Kidney (tissue), 14 donors: ENCODE results near the gene TCF4. TPM values are rescaled to one million over a fixed set of nuclear protein-coding genes. Genes with fewer than 3 reads are reported as not detected.

Experiments
- DNase-seq, 5 donors: peaks; one replicate each; pipeline ENCODE4 v3.0.0-alpha.2; 2013 to 2020
- FAIRE-seq: peaks from 2 replicates; lab custom pipeline; 2012; peaks lifted over from hg19 to GRCh38; lab: Jason Lieb, UNC
- H3K27ac ChIP-seq, 2 donors: one replicate each; pipeline ENCODE4 v1.7.0; 2013; ENCODE audit warnings: low read depth in 2 of 2, low read length in 2 of 2, inconsistent platforms in 1 of 2
- H3K27me3 ChIP-seq: one replicate; pipeline ENCODE4 v1.7.1; 2013; ENCODE audit warnings: low read length, inconsistent platforms; ENCODE audit not compliant: control insufficient read depth, insufficient read depth
- H3K36me3 ChIP-seq, 3 donors: one replicate each; pipeline versions ENCODE4 v1.7.0 to v1.7.1; 2013; ENCODE audit warnings: low read length in 3 of 3, control low read depth in 1 of 3, inconsistent platforms in 1 of 3; ENCODE audit not compliant: insufficient read depth in 3 of 3, control insufficient read depth in 2 of 3
- H3K4me1 ChIP-seq, 3 donors: one replicate each; pipeline versions ENCODE4 v1.7.0 to v1.7.1; 2013; ENCODE audit warnings: low read length in 3 of 3, inconsistent platforms in 1 of 3, low read depth in 1 of 3; ENCODE audit not compliant: control insufficient read depth in 2 of 3, insufficient read depth in 2 of 3
- H3K4me3 ChIP-seq, 3 donors: one replicate each; pipeline versions ENCODE4 v1.7.0 to v1.8.1; 2013; ENCODE audit warnings: low read length in 3 of 3, control low read depth in 1 of 3, inconsistent platforms in 1 of 3
- H3K9ac ChIP-seq, 3 donors: one replicate each; pipeline versions ENCODE4 v1.7.0 to v1.7.1; 2013; ENCODE audit warnings: low read length in 3 of 3, control low read depth in 1 of 3, inconsistent platforms in 1 of 3
- H3K9me3 ChIP-seq, 3 donors: one replicate each; pipeline versions ENCODE4 v1.7.0 to v1.7.1; 2013; ENCODE audit warnings: low read length in 3 of 3, control low read depth in 1 of 3, inconsistent platforms in 1 of 3; ENCODE audit not compliant: control insufficient read depth in 2 of 3, insufficient read depth in 1 of 3
- intact Hi-C: fragments of 100-400 bp; cut with DNase I; formaldehyde crosslinking; loops from one replicate; pipeline ENCODE4 v1.11.1; 2022
- polyA plus RNA-seq: library from polyadenylated mRNA; stranded (reverse); fragments of 350-450 nt; fragmentation: Illumina TruSeq; extraction: RNeasy Lipid Tissue Mini Kit (QIAGEN cat#74804); gene quantifications from one replicate; pipeline ENCODE4 v1.2.3, GENCODE V29; 2014; ENCODE audit warnings: low read depth, low replicate concordance; ENCODE audit not compliant: insufficient read depth
- total RNA-seq: library from RNA; stranded (reverse); fragmentation: NEBNext Ultra II Directional; extraction: Animal tissue kit (Norgen Biotek cat#: 25700); gene quantifications from one replicate; pipeline ENCODE4 v1.2.1, GENCODE V29; 2021
- TF ChIP-seq, protein P1 (sequence below): IDR thresholded peaks from 3 replicates; pipeline ENCODE4 v1.5.1; 2012; ENCODE audit warnings: mild to moderate bottlenecking, moderate library complexity, borderline replicate concordance; ENCODE audit not compliant: insufficient read depth; ENCODE audit errors: extremely low read depth
- donor health status: control.
- donor health status: control.
- donor health status: control.
- donor health status: control.
- donor health status: control.
- donor health status: DM: yes; HTN: yes; CAD: no.
- donor health status: Normal renal cell carcinoma (clear cell type).

Gene TCF4
- total and polyA plus RNA-seq, 2 donors from 2014 or later, result 4.4 to 60.3 TPM

DNA sequence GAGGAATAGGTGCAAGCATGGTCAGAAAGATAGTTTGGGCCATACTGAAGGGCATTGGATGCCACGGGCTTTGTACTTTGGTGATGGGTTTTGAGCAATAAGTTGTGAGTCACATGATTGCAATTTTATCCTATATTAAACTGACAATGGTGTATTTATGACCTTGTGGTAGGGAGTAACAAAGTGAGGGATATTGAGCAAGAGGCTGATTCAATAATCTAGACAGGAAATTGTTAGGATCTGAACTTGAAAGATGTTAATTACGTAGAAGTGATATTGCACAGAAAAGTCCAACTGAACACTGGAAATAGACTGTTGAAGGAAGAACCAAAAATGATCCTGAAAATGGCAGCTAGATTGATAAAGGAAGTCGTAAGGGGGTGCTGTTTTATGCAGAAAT, 46.6 kb upstream of the TCF4 start:
- no peaks in the 10 kb centered on the region for H3K27me3 ChIP-seq
- H3K4me1 ChIP-seq, result no peaks in the 10 kb centered on the region
- FAIRE-seq (no peak), DNase-seq (no peak)
- intact Hi-C loops, result no loop called here
- H3K36me3 ChIP-seq, result no peaks in the 10 kb centered on the region
- TF ChIP-seq, protein P1, sequence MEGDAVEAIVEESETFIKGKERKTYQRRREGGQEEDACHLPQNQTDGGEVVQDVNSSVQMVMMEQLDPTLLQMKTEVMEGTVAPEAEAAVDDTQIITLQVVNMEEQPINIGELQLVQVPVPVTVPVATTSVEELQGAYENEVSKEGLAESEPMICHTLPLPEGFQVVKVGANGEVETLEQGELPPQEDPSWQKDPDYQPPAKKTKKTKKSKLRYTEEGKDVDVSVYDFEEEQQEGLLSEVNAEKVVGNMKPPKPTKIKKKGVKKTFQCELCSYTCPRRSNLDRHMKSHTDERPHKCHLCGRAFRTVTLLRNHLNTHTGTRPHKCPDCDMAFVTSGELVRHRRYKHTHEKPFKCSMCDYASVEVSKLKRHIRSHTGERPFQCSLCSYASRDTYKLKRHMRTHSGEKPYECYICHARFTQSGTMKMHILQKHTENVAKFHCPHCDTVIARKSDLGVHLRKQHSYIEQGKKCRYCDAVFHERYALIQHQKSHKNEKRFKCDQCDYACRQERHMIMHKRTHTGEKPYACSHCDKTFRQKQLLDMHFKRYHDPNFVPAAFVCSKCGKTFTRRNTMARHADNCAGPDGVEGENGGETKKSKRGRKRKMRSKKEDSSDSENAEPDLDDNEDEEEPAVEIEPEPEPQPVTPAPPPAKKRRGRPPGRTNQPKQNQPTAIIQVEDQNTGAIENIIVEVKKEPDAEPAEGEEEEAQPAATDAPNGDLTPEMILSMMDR, result no peak
- no peak overlapping the region for H3K4me3 ChIP-seq
- no peaks in the 10 kb centered on the region for H3K9me3 ChIP-seq
- no peak overlapping the region for H3K27ac ChIP-seq
- H3K9ac ChIP-seq, result no peak overlapping the region

DNA sequence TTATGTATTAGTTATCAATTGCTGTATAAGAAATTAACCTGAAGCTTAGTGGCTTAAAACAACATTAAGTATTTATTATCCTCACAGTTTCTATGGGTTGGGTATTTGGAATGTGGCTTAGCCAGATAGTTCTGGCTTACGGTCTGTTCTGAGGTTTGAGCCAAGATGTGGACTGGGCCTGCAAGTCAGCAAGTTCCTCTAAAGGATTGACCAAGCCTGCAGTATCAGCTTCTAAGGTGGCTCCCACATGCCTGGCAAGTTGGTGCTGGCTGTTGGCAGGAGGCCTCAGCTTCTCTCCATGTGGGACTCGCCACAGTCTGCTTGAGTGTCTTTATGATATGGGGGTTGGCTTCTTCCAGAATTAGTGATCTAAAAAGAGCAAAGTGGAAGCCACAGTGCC, 45.0 kb upstream of the TCF4 start:
- Histone ChIP-seq H3K27ac (no peak overlapping the region), H3K9me3 (no peaks in the 10 kb centered on the region), H3K4me3 (no peak overlapping the region), H3K4me1 (no peaks in the 10 kb centered on the region), H3K36me3 (no peaks in the 10 kb centered on the region), H3K9ac (no peak overlapping the region), H3K27me3 (no peaks in the 10 kb centered on the region)
- FAIRE-seq (no peak), DNase-seq (no peak)
- intact Hi-C loops, result no loop called here
- TF ChIP-seq, protein P1, result no peak

DNA sequence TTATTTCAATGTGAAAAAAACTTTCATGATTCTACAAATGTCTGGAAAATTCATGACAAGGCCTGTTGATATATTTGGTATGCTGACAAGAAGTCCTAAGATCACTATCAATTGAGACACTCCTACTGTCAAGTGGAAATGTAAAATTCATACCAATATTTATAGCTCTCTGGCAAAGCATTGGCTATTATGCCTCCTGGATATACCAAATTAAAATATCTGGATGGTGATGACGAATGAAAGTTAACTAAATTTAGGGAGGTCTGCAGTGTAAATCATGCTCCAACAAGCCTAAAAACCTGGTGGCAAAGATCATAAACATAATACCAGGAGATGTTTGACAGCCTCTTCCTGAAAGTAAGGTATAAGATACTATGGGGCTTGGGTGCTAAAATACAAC, 41.1 kb upstream of the TCF4 start:
- intact Hi-C loops, result no loop called here

DNA sequence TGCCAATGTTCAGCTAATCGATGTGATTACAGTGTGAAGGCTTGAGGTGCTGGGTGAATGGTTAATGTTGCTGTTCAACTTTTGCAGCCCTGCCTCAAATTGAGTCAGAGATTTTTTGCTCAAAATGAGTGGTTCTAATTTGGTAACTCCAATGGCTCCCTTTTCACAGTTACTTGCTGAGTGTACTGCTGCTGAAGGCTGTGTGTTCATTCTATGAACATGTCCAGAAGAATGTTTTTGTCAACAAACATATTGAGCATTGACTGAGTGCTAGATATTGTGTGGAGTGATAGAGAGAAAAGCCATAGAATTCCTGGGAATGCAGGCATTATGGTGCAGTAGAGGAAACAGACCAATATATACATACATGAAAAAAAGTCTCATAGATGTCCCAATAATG, 39.0 kb upstream of the TCF4 start:
- DNase-seq (no peak), FAIRE-seq (no peak)
- Histone ChIP-seq H3K36me3 (no peaks in the 10 kb centered on the region), H3K4me3 (no peak overlapping the region), H3K9ac (no peak overlapping the region), H3K27ac (no peak overlapping the region), H3K27me3 (no peaks in the 10 kb centered on the region), H3K9me3 (no peaks in the 10 kb centered on the region), H3K4me1 (no peaks in the 10 kb centered on the region)
- intact Hi-C loops, result no loop called here
- TF ChIP-seq, protein P1, result no peak

More for the DNA sequence above, 41.1 kb upstream of the TCF4 start:
- Histone ChIP-seq H3K27me3 (no peaks in the 10 kb centered on the region), H3K9ac (no peak overlapping the region), H3K4me3 (no peak overlapping the region), H3K9me3 (no peaks in the 10 kb centered on the region), H3K4me1 (no peaks in the 10 kb centered on the region), H3K27ac (no peak overlapping the region), H3K36me3 (no peaks in the 10 kb centered on the region)
- TF ChIP-seq, protein P1, result no peak
- no peak for DNase-seq
- FAIRE-seq, result no peak
